ENCODE measurements around the gene AFAP1L2. TPM values are rescaled to one million over a fixed set of nuclear protein-coding genes. Genes with fewer than 3 reads are reported as not detected.

AFAP1L2 gene
- total and polyA plus RNA-seq, 7 experiments from 2014 or later: 0.56 to 3.0 (median 1.5) TPM

Other genes with a start within 250 kb of the AFAP1L2 start
- 10 to 100 TPM; 18.6 to 42.9 (median 34.5) TPM for gene CCDC186, start 230.3 kb downstream of the AFAP1L2 start, total RNA-seq
- gene CCDC186, start 230.3 kb downstream of the AFAP1L2 start, polyA plus RNA-seq: 10 to 100 TPM; 20.8 to 22.0 TPM
- under 1 TPM in 4 of 5 experiments, not detected in 1; 0.05 to 0.49 (median 0.22) TPM for gene TDRD1, start 225.1 kb downstream of the AFAP1L2 start, total RNA-seq
- under 1 TPM; 0.15 to 0.41 TPM for gene TDRD1, start 225.1 kb downstream of the AFAP1L2 start, polyA plus RNA-seq
- under 1 TPM in 2 of 5 experiments, not detected in 3; 0.11 to 0.27 TPM for gene VWA2, start 165.2 kb downstream of the AFAP1L2 start, total RNA-seq
- gene VWA2, start 165.2 kb downstream of the AFAP1L2 start, polyA plus RNA-seq: not detected